GM23248 (cell line): ENCODE measurements around the gene IARS1.

Experiments
- EZH2 ChIP-seq: fragments of 200-600 bp; sonication (generic); IDR thresholded peaks from 2 replicates; pipeline ENCODE4 v1.6.1; 2018; ENCODE audit warnings: antibody characterized with exemption, mild to moderate bottlenecking; ENCODE audit not compliant: insufficient read depth, poor library complexity, severe bottlenecking
- EZH2phosphoT487 ChIP-seq: fragments of 200-600 bp; sonication (generic); IDR thresholded peaks from 2 replicates; pipeline ENCODE4 v1.6.1; 2018; ENCODE audit warnings: antibody characterized with exemption, moderate library complexity, mild to moderate bottlenecking, low read depth; ENCODE audit not compliant: insufficient read depth

DNA sequence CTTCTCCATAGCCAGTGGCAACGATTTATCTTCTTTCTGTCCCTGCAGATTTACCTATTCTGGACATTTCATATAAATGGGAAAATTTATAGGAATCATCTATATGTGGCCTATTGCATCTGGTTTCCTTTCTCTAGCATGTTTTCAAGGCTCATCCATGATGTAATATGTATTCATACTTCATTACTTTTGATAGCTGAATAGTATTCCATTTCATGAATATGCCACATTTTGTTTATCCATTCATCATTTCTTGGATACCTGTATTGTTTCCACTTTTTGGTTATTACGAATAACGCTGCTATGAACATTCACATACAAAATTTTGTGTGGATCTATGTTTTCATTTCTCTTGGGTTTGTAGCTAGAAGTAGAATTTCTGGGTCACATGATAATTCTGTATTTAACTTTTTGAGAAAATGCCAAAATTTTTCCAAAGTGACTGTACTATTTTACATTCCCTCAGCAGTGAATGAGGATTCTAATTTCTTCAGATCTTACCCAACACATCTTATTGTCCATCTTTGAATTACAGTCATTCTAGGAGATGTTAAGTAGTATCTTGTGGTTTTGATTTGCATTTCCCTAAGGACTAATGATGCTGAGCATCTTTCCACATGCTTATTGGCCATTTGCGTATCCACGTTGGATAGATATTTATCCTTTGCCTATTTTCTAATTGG lies 3.6 kb downstream of the IARS1 start:
- TF ChIP-seq EZH2, result no peak
- no peak for TF ChIP-seq EZH2phosphoT487
